Fibroblast of skin of abdomen (primary cell): Measurements from ENCODE around the gene MOB3C.
A peak's percentile ranks its signal among the peaks of the same experiment; 100 is the strongest.

Experiments
- DNase-seq: peaks from one replicate; pipeline ENCODE4 v3.0.0-alpha.2; 2013

Gene MOB3C

GRCh38 chr1:46637444-46638083 lies 21.0 kb upstream of the MOB3C start:
- DNase-seq, result no peak

DNA sequence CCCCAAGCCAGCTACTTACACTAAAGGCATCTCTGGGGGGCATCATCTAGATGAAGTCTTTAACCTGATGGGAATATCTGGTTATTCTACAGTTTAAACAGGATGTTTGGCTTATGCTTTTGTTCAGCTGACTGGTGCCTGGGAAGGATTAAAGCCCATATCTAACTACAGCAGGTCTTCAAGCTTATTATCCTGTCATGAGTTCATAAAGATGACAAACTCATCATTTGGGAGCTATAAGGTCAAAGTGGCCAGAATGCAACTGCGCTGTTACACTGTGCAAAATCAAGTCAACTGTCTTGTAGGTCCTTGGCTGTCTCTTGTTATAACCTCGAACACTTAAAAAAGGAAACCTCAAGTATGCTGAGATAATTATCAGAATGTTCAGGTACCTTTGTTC lies 18.6 kb upstream of the MOB3C start:
- no peak for DNase-seq

DNA sequence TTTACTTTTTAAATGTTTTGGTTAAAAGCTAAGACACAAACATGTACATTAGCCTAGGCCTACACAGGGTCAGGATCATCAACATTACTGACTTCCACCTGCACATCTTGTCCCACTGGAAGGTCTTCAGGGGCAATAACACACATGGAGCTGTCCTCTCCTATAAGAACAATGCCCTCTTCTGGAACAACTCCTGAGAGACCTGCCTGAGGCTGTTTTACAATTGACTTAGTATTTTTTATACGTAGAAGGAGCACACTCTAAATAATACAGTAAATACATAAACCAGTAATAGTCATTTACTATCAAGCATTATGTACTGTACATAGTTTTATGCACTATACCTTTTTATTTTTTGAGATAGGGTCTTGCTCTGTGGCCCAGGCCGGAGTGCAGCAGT lies 14.1 kb upstream of the MOB3C start:
- DNase-seq, result no peak

DNA sequence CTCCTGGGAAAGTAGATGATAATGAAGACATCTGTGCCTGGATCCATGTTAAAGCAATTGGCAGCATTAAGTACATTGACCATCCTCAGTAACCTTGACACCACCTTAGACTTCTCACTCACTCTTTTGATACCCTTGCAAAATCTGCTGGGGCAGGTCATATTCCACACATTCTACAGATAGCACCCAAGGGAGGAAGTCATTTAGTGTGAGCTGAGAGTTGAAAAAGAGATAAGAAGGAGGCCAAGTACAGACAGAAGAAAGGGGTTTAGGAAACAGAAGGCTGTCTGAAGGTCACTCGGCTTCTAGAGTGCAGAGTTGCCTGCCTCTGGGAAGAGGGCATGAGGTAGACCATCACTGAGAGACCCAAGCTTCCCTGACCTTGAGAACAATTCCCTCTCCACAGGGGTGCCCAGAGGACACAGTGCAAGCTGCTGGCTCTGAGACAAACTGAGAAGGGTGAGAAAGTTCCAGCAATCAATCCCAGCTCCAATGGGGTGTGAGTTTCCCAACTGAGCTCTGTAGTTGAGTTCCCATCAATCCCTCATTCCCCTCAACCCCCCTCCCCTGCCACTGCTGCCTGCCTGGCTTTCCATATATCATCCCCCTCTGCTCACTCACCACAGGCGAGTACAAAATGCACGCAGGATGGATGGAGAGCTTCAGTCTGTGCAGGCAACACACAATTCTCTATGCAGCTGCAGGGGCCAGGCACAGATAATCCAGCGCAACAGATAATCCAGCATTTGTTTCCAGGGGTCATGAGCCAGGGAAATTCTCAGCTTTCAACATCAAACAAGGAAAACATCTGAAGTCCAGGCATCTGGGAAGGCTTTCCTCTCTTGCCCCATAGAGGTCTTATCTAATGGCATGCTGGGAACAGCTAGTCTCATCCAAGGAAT lies 7.4 kb upstream of the MOB3C start:
- no peak for DNase-seq

DNA sequence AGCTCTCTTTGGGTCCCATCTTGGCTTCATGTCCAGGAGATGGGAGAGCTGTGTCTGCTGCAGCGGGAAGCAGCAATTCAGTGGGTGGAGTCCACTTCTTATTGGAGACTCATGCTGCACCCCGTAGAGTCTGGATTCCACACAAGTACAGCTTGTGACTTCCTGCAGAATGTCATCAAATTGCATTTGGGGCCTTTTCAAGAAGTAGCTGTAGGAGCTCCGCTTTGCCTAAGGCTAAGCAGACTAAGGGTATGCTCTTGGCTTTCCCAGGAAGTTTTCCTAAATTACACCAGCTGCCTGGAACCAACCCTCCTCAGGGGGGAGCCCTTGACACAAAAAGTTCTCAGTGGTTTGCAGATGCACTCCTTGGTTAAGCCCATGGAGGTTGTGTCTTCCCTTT lies 5.7 kb upstream of the MOB3C start:
- no peak for DNase-seq

DNA sequence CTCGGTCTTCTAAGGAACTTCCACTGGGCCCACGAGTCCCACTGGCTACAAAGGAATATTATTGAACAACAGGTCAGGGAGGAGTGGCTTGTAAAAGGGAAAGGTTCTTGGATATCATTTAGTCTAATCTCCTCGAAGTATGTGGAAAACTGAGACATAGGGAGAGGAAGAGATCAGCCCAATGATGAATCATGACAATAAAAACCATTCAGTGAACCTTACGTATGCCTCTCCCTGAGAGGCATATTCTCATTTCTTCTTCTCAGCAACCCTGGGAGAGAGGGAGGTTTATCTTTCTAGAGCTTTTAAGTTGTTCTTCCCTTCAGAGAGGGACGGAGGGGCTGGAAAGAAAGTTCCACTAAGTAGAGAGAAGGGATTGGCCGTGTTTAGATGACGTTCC lies 5.3 kb upstream of the MOB3C start:
- DNase-seq, result no peak

DNA sequence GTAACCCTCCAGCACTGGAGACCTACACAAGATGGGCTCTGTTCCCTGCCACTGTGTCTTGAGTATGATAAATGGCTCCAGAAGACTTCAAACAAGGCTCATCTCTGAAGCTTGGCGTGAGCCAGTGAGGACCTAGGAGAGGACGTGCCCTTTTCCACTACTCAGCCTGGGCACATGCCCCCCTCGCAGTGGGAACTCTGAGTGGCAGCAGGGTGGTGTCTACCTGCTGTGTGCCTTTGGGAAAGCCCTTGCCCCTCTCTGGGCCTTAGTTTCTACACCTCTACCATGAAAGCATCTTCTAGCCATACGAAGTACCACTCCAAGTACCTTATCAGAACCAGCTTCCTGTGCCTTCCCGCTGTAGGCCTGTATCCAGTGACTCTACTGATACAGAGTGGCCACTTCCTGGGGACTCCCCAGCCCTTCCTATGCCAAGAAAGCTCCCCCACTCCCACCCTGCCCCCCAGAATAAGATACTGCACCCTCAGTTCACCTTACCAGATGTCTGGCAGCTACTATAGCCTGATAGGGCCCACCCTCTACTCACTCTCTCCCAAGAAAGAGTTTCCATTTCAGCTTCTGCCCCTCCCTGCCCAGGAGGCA lies 3.1 kb upstream of the MOB3C start:
- no peak for DNase-seq

DNA sequence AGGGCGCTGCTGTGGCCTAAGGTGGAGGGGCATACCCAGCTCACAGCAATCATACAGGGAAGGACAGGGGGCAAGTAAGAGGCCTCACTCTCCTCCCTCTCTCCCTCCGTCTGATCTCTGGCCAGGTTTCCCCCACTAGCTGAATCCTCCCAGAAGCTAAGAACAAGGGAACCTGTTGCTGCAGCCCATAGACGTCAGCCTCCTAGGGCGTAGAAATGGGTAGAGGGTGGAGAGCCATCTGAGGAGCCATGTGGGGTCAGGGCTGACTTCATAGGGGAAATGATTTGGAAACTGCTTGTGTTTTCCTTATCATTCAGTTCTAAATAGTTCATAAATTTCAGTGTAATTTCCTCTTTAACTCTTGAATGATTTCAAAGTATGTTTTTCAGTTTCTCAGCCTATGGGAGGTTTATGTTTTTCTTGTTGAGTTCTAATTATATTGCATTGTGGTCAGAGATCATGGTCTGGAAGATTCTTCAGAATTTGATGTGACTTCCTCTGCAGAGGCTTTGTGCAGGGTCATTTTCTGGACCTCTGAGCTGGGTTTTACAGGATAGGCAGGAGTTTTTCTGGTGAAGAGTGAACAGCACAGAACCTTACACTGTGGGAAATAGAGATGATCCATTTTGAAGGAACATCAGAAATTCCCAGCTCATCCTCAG lies 2.3 kb upstream of the MOB3C start:
- no peak for DNase-seq

- DNase-seq, result no peak
Measured at GRCh38 chr1:46617833-46618232, 1.2 kb upstream of the MOB3C start.

GRCh38 chr1:46617108-46617800 lies 643 bp upstream of the MOB3C start:
- DNase-seq, result no peak

DNA sequence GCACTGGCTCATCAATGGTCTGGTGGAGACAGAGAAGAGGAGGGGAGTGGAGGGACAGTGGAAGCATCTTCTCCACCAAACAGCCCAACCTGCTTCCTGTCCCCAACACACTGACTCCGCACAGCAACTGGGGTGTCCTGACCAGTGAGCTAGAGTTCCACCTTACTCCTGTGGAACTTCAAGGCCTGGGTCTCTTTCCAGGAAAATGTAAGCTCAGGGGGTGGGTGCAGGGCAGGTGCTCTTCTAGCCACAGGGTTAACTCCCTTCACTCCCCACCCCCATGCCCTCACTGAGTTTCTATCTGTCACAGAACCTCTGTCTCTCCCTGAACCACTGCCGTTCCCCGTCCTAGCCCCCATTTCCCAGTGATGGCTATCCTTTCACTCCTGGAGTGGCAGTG lies 876 bp downstream of the MOB3C start:
- no peak for DNase-seq

DNA sequence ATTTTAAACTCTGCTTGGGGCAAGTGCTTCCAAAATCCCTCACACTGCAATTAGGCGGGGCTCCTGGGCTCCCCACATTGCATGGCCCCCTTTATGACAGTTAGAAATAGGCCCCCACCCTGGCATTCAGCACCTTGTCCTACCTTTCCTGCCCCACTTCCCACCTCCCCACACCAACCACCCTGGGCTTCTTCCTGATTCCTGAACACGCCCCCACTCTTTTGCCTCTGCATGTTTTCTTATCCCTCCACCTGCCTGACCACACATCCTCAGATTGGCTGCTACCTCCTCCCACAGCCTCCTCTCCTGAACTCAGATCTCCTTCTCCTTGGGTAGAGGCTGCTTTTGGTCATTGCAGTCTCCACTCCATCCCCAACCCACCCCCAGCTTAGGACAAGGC lies 1.5 kb downstream of the MOB3C start:
- no peak for DNase-seq

GRCh38 chr1:46614604-46614984 lies 2.0 kb downstream of the MOB3C start:
- DNase-seq, result no peak

- peak; percentile 54 for DNase-seq
Measured at GRCh38 chr1:46613661-46614603, 2.7 kb downstream of the MOB3C start.

DNA sequence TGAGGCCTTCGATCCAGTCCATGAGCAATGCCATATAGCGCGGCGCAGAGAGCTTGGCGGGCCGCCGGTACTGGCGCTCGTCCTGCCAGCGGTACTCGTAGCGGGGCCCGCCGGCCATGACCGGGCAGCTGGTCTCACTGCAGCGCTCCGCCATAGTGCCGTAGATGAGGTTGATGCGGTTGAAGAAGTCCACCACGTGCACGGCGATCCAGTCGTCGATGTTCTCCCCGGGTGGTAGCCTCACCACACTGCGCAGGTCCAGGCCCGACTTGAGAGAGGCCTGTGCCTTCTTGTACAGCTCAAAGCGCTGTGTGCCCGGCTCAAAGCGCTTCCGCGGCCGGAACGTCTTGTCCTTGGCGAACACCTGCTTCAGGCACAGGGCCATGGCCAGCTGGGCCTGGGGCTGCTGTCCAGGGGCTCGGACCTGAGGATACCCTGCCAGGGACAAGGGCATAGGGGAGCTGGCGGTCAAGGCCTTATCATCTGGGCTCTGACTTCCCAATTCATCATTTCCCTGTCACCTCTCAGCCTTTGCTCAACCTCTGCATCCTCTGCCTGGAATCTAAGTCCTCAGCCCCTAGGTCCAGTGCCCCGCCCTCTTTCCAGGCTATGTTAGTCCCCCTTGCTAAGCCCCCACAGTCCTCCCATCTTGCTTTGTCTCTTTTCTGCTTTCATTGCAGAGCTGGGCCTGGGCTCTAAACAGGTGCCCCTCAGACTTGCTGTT lies 3.5 kb downstream of the MOB3C start:
- no peak for DNase-seq

GRCh38 chr1:46611691-46612221 lies 4.9 kb downstream of the MOB3C start:
- DNase-seq, result no peak

GRCh38 chr1:46607345-46608130 lies 9.1 kb downstream of the MOB3C start:
- no peak for DNase-seq

DNA sequence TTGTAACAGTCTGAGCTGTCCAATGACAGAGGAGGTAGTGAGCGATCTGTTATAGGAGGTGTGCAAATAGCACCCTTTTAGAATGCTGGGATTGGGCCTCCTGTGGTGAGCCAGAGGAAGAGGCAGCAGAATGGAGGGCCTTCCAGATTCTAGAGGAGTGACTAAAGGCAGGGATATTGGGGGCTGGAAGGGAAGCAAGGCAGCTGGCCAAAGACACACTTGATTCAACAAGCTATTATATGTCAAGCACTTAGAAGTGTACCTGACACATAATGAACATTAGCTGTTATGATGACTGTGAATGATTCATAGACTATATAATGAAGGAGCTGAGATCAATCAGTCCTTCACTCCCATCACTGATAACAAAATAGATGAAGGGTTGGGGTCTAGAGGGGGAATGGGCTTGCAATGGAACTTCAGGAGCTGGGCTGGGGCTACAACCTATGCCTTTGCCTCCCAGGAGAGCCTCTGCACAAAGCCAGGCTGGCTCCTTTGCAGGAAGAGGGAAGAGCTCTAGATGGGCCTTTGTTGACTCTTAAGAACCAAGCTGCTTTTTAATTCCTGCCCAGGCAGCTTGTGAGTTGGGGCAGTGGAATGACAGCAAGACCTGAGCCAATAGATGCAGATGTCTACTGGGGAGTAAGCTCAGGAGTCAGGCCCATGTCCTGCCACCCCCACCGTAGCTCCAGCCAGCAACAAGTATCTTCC lies 10.2 kb downstream of the MOB3C start:
- no peak for DNase-seq

DNA sequence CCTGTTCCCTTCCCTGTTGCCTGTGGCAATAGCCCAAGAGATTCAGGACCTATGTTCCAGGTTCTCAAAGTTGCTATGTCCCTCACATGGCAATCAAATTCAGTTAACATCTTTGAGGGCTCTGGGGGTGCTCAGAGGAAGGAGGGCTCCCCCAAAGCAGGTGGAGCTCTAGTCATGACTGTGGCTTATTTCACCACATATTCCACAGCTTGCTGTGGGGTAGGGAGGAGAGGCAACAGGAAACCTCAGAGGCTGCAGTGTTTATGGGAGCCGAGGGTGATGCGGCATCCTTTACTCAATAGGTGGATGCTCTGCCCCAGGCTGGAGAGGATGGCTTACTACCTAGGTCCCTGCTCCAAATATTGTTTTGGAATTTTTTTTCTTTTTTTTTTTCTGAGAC lies 11.4 kb downstream of the MOB3C start:
- no peak for DNase-seq
